DMS114 treated with DMSO at 0.1 percent for 48 hours (cell line): ENCODE data around the gene LARP4B.
"Not testable (repeated sequence)": the region's sequence is repeated elsewhere in the genome, so short reads cannot be mapped to it uniquely, and the experiment has no call there.

ENCODE experiments used
- DNase-seq: peaks from one replicate; lab custom pipeline; 2025; ENCODE audit not compliant: unreplicated experiment; lab: John Stamatoyannopoulos, UW

LARP4B gene

GRCh38 chr10:773562-774161, 157.8 kb downstream of the LARP4B start:
- DNase-seq: no peak

DNA sequence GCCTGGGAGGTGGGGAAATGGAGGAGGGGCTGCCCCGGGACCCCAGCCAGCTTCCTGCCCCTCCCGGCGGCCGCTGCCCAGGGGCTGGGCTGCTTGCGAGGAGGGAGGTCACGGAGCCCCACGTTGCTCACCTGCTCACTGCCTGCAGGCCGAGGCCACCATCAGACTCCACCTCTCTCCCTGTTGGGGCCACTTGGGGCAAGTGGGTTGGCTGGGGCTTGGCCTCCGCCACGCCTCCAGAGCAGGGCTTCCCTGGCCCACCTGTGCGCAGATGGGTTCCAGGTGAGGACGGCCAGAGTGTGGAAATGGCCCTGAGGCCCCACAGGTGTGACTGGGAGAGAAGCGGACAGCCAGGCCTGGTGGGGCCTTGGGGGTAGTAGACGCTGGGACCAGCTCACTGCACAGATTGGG, 159.3 kb downstream of the LARP4B start:
- no peak for DNase-seq

DNA sequence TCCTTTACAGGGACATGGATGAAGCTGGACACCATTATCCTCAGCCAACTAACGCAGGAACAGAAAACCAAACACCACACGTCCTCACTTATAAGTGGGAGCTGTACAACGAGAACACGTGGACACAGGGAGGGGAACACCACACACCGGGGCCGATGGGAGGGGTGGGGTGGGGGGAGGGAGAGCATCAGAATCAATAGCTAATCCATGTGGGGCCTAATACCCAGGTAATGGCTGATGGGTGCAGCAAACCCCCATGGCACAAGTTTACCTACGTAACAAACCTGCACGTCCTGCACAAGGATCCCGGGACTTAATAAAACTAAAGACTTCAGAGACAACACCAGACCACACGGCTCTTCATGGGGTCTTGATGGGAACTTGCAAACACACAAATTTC, 159.9 kb downstream of the LARP4B start:
- no peak for DNase-seq

DNA sequence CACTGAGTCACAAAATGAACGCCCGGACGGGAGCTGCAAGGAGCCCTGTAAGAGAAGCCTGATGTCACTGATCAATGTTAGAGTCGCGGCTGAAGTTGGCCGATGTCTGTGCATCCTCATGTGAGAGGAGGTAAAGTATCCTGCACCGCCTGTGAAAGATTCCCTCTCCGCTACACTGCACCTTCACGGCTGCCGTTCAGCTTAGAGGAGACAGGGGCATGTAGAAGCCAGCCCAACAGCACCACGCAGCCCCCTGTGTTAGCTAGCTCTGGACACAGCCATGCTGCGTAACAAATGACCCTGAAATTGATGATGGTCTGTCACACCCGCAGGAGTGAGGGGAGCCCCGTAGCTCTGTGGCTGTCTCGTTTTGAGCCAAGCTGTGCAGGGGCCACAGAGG, 160.5 kb downstream of the LARP4B start:
- DNase-seq: no peak

GRCh38 chr10:770048-770712, 161.3 kb downstream of the LARP4B start:
- not testable (repeated sequence) for DNase-seq

- DNase-seq: no peak
Measured at GRCh38 chr10:767794-768193, 163.7 kb downstream of the LARP4B start.

GRCh38 chr10:767211-767610, 164.3 kb downstream of the LARP4B start:
- no peak for DNase-seq

DNA sequence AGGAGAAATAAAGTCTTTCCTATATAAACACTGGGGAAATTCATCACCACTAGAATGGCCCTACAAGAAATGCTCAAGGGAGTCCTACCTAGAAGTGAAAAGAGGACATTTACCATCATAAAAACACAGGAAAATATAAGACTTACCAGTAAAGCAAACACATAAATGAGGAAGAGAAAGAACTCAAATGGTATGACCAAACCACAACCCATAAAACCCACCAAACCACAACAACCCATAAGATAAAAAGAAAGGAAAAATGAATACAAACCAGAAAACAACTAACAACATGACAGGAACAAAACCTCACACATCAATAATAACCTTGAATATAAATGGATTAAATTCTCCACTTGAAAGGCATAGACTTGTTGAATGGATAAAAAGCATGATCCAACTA, 170.1 kb downstream of the LARP4B start:
- no peak for DNase-seq

DNA sequence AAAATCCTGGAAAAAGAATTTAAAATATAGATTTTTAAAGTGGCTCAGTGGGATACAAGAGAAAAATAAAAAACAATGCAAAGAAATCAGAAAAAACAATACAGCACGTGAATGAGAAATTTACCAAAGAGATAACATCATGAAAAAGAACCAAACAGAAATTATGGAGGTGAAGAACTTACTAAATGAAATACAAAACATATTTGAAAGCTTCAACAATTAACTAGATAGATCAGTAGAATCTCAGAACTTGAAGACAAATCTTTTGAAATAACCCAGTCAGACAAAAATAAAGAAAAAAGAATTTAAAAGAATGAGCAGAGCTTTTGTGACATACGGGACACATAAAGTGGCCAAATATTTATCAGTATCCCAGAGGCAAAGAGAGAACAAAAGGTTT, 170.9 kb downstream of the LARP4B start:
- no peak for DNase-seq

DNA sequence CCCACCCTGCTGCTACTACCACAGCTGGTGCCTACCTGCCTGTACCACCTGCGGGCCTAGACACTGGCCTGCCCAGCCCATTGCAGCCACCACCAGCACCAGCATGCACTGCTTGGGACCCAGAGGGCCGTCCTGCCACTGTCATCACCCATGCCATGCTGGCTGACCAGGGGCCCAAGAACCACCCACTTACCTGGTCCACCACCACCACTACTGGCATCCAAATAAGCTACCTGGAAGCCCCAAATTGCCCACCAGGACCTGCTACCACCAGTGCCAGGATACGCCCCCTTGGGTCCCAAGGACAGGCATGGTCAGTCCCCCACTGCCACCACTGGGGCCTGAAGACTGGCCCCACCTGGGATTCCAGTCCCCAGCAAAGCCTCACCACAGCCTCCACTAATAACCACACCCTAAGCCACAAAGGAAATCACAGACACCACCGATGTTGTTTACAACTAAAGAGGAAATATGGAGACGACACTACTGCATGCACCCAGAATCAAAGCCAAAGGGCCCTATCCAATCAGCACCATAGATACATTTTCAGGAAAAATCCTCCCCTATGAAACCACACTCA, 171.5 kb downstream of the LARP4B start:
- DNase-seq: no peak
